ENCODE measurements around the gene QSOX2. TPM values are rescaled to one million over a fixed set of nuclear protein-coding genes. Genes with fewer than 3 reads are reported as not detected.

The QSOX2 gene
- total RNA-seq, 1 experiment from 2014 or later, result 40.0 TPM

DNA sequence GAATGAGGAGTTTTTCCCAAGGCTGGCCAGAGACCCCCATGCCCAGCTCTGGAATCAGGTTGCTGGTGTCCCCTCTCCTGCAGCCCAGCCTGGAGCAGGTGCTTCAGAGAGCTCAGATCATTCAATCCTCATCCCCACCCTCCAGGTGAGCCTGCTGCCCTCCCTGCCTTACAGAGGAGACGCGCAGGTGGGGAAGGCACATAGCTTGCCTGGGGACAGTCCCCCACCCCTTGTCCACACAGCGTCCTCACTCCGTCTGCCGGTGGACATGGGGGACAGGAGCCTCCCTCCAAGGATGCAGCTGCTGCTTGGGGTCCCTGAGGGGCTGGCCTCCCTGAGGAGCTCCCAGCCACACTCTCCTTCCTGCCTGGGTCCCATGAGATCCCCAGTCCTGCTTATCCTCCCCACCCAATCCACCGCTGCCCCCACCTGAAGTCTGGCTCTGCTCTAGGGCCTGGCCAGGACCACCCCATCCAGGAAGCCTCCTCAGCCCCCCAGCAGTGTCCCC lies 17.1 kb upstream of the QSOX2 start:
- TF ChIP-seq, protein P1, sequence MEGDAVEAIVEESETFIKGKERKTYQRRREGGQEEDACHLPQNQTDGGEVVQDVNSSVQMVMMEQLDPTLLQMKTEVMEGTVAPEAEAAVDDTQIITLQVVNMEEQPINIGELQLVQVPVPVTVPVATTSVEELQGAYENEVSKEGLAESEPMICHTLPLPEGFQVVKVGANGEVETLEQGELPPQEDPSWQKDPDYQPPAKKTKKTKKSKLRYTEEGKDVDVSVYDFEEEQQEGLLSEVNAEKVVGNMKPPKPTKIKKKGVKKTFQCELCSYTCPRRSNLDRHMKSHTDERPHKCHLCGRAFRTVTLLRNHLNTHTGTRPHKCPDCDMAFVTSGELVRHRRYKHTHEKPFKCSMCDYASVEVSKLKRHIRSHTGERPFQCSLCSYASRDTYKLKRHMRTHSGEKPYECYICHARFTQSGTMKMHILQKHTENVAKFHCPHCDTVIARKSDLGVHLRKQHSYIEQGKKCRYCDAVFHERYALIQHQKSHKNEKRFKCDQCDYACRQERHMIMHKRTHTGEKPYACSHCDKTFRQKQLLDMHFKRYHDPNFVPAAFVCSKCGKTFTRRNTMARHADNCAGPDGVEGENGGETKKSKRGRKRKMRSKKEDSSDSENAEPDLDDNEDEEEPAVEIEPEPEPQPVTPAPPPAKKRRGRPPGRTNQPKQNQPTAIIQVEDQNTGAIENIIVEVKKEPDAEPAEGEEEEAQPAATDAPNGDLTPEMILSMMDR (IDR thresholded peaks at IDR 0.05), result no peak
- TF ChIP-seq, protein P2, sequence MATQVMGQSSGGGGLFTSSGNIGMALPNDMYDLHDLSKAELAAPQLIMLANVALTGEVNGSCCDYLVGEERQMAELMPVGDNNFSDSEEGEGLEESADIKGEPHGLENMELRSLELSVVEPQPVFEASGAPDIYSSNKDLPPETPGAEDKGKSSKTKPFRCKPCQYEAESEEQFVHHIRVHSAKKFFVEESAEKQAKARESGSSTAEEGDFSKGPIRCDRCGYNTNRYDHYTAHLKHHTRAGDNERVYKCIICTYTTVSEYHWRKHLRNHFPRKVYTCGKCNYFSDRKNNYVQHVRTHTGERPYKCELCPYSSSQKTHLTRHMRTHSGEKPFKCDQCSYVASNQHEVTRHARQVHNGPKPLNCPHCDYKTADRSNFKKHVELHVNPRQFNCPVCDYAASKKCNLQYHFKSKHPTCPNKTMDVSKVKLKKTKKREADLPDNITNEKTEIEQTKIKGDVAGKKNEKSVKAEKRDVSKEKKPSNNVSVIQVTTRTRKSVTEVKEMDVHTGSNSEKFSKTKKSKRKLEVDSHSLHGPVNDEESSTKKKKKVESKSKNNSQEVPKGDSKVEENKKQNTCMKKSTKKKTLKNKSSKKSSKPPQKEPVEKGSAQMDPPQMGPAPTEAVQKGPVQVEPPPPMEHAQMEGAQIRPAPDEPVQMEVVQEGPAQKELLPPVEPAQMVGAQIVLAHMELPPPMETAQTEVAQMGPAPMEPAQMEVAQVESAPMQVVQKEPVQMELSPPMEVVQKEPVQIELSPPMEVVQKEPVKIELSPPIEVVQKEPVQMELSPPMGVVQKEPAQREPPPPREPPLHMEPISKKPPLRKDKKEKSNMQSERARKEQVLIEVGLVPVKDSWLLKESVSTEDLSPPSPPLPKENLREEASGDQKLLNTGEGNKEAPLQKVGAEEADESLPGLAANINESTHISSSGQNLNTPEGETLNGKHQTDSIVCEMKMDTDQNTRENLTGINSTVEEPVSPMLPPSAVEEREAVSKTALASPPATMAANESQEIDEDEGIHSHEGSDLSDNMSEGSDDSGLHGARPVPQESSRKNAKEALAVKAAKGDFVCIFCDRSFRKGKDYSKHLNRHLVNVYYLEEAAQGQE (IDR thresholded peaks at IDR 0.05; ENCODE audit: insufficient read depth in 1 of 2, low read depth in 2 of 2, low read length in 1 of 2), result no peak
- TF ChIP-seq SIN3A (IDR thresholded peaks at IDR 0.05; ENCODE audit: borderline replicate concordance, insufficient read depth, low read depth, low read length), result no peak
- no peak for TF ChIP-seq TCF7L2 (IDR thresholded peaks at IDR 0.05; ENCODE audit: low read depth, low read length)
- TF ChIP-seq POLR2AphosphoS5 (IDR thresholded peaks at IDR 0.05; ENCODE audit: low read depth, low read length), result no peak
- H3K4me1 ChIP-seq (ENCODE audit: control insufficient read depth, insufficient read depth, low read length), result no peaks in the 10 kb centered on the region; the same call in 1 of the 2 replicates
- ATAC-seq, result no peak
- ChIA-PET POLR2A (interaction anchor here (0.6 kb wide), 1 partner anchor 179 kb away, joined by 3 read pairs; no protein-coding TSS in a partner anchor), CTCF (no interaction called here)
- H3K4me3 ChIP-seq (ENCODE audit: low read depth in 2 of 2, low read length in 2 of 2), result no peak overlapping the region
- H3K27ac ChIP-seq (ENCODE audit: low read length), result no peak overlapping the region
- BruUV-seq (replicated peaks), result no TSS peak
- no peak for DNase-seq (ENCODE audit: low read depth, low spot score)
- in situ Hi-C loops (cut with HindIII; ENCODE audit: low pct_unique_long_range_greater_than_20kb, low sequenced_read_pairs) (no loop called here), intact Hi-C loops (cut with micrococcal nuclease; ENCODE audit: unreplicated experiment) (no loop called here)
- H3K27me3 ChIP-seq (ENCODE audit: control insufficient read depth, insufficient read depth, low read length), result no peaks in the 10 kb centered on the region
- no peaks in the 10 kb centered on the region for H3K36me3 ChIP-seq (ENCODE audit: control insufficient read depth, insufficient read depth, low read length)
- no peaks in the 10 kb centered on the region for H3K9me3 ChIP-seq (ENCODE audit: control insufficient read depth, insufficient read depth, low read depth, low read length)

DNA sequence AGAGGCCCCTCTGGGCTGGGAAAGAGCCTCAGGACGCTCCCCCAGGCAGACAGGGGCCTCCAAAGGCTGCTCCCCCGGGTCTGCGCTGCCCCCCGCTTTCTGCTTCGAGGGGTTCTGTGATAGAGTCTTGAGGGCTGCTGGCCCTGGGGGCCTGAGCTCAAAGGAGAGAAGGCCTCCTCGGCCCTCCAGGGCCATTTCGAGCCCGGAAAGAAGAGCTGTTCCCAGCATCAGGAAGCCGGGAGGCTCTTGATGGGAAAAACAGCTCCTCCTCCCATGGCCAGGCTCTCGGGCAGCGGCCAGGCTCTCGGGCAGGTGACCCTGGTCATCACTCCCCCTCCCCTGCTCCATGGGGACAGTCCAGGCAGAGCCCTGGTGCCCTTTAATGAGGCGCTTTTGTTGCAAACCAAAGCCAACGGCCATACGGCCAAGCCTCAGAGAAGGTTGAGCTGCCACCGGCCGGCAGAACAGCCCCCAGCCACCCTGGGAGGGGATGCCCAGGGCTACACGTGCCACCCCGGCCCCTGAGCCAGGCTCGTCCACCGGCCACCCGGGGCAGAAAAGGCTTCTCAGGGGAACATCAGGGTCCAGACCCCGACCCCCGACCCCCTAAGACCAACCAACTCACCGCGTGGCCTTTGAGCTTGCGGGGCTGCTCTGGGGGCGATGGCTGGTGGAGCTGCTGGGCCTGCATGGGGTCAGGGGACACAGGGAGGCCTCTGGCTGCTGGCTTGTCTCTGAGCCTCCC lies 16.2 kb upstream of the QSOX2 start:
- CTCF ChIA-PET, result interaction anchor here (0.7 kb wide), 1 partner anchor 67 kb away, joined by 3 read pairs; no protein-coding TSS in a partner anchor

More for the DNA sequence above, 16.2 kb upstream of the QSOX2 start:
- Histone ChIP-seq H3K27ac (ENCODE audit: low read length) (no peak overlapping the region), H3K9me3 (ENCODE audit: control insufficient read depth, insufficient read depth, low read depth, low read length) (no peaks in the 10 kb centered on the region), H3K4me3 (ENCODE audit: low read depth in 2 of 2, low read length in 2 of 2) (no peak overlapping the region), H3K4me1 (ENCODE audit: control insufficient read depth, insufficient read depth, low read length) (no peaks in the 10 kb centered on the region), H3K36me3 (ENCODE audit: control insufficient read depth, insufficient read depth, low read length) (no peaks in the 10 kb centered on the region), H3K27me3 (ENCODE audit: control insufficient read depth, insufficient read depth, low read length) (no peaks in the 10 kb centered on the region)
- DNase-seq (ENCODE audit: low read depth, low spot score) (no peak), ATAC-seq (no peak)
- POLR2A ChIA-PET, result interaction anchor here (0.6 kb wide), 1 partner anchor 180 kb away, joined by 3 read pairs; no protein-coding TSS in a partner anchor
- no peak for TF ChIP-seq POLR2AphosphoS5 (IDR thresholded peaks at IDR 0.05; ENCODE audit: low read depth, low read length)
- TF ChIP-seq, protein P2 (IDR thresholded peaks at IDR 0.05; ENCODE audit: insufficient read depth in 1 of 2, low read depth in 2 of 2, low read length in 1 of 2), result no peak
- intact Hi-C loops (cut with micrococcal nuclease; ENCODE audit: unreplicated experiment) (no loop called here), in situ Hi-C loops (cut with HindIII; ENCODE audit: low pct_unique_long_range_greater_than_20kb, low sequenced_read_pairs) (no loop called here)
- BruUV-seq (replicated peaks), result no TSS peak

All from Panc1 (cell line).